Measurements from ENCODE around the gene SUPT5H.

DNA sequence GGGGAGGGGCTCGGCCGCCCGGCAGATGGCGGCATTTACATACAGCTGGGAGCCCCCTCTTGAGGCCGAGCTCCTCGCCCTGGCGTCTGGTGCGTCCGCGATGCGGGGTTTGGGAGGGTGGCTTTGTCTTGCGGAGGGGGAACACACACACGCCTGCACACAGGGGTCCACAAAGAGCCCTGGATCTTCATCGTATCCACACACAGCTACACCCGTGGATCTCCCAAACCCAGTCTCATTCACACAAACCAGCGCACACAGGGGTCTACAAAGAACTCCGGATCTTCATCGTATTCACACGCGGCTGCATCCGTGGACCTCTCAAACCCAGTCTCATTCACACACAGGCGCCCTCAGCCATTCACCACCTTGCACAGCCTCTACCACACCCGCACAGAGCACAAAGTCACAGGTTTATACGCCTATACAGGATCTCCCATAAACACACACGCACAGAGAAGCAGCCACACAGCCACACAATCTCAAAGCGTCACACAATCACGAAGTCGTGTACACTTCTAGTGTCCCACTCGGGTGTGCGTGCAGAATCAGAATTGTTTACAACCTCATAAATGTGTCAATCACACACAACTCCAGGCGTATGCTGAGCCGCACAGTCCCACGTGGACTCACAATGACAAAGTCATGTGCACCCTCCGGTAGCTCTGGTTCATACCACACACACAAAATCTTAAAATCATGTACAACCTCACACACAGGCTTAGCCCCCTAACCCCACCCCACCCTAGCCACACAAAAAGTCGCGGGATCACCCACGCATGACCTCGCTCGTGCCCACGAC, 52.8 kb downstream of the SUPT5H start:
- TF ChIP-seq, protein P1, sequence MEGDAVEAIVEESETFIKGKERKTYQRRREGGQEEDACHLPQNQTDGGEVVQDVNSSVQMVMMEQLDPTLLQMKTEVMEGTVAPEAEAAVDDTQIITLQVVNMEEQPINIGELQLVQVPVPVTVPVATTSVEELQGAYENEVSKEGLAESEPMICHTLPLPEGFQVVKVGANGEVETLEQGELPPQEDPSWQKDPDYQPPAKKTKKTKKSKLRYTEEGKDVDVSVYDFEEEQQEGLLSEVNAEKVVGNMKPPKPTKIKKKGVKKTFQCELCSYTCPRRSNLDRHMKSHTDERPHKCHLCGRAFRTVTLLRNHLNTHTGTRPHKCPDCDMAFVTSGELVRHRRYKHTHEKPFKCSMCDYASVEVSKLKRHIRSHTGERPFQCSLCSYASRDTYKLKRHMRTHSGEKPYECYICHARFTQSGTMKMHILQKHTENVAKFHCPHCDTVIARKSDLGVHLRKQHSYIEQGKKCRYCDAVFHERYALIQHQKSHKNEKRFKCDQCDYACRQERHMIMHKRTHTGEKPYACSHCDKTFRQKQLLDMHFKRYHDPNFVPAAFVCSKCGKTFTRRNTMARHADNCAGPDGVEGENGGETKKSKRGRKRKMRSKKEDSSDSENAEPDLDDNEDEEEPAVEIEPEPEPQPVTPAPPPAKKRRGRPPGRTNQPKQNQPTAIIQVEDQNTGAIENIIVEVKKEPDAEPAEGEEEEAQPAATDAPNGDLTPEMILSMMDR (IDR thresholded peaks at IDR 0.05; ENCODE audit: low read depth, low read length), result peak; percentile 16
- TF ChIP-seq POLR2A (IDR thresholded peaks at IDR 0.05; ENCODE audit: extremely low read depth, insufficient read length) (no peak), MYC (IDR thresholded peaks at IDR 0.05; ENCODE audit: low read depth, low read length) (0 out of 2 replicates have a peak, but pooled peaks have one; percentile 26)
- TF ChIP-seq, protein P2, sequence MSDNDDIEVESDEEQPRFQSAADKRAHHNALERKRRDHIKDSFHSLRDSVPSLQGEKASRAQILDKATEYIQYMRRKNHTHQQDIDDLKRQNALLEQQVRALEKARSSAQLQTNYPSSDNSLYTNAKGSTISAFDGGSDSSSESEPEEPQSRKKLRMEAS (IDR thresholded peaks at IDR 0.05; ENCODE audit: low read depth, low read length), result peak; percentile 52; the same call in 1 of the 2 replicates
